Measurements from ENCODE around the gene NINJ1.

The NINJ1 gene

GRCh38 chr9:93134015-93134739 lies at the start of gene NINJ1:
Gene NINJ1 (minus strand): TSS chr9:93134251. CDS start chr9:93134217, 34 bp downstream.
- DNase-seq, result peak; percentile 71

GRCh38 chr9:93183131-93183662 lies 49.1 kb upstream of the NINJ1 start:
- no peak for DNase-seq

GRCh38 chr9:93182572-93182971 lies 48.5 kb upstream of the NINJ1 start:
- DNase-seq, result no peak

- no peak for DNase-seq
Measured at GRCh38 chr9:93181672-93182435, 47.8 kb upstream of the NINJ1 start.

- DNase-seq, result no peak
Measured at GRCh38 chr9:93180938-93181337, 46.9 kb upstream of the NINJ1 start.

- no peak for DNase-seq
Measured at GRCh38 chr9:93178851-93179786, 45.1 kb upstream of the NINJ1 start.

GRCh38 chr9:93177676-93178075 lies 43.6 kb upstream of the NINJ1 start:
- peak; percentile 13 for DNase-seq

- DNase-seq, result no peak
Measured at GRCh38 chr9:93174976-93175375, 40.9 kb upstream of the NINJ1 start.

- no peak for DNase-seq
Measured at GRCh38 chr9:93173365-93174051, 39.5 kb upstream of the NINJ1 start.

- no peak for DNase-seq
Measured at GRCh38 chr9:93172666-93173364, 38.8 kb upstream of the NINJ1 start.

- DNase-seq, result no peak
Measured at GRCh38 chr9:93171261-93171990, 37.4 kb upstream of the NINJ1 start.

GRCh38 chr9:93170571-93170970 lies 36.5 kb upstream of the NINJ1 start:
- no peak for DNase-seq

- DNase-seq, result no peak
Measured at GRCh38 chr9:93169444-93169843, 35.4 kb upstream of the NINJ1 start.

GRCh38 chr9:93168581-93168980 lies 34.5 kb upstream of the NINJ1 start:
- DNase-seq, result no peak

GRCh38 chr9:93167838-93168237 lies 33.8 kb upstream of the NINJ1 start:
- DNase-seq, result no peak

GRCh38 chr9:93167185-93167584 lies 33.1 kb upstream of the NINJ1 start:
- DNase-seq, result no peak

GRCh38 chr9:93166699-93167098 lies 32.6 kb upstream of the NINJ1 start:
- no peak for DNase-seq

- no peak for DNase-seq
Measured at GRCh38 chr9:93164085-93164484, 30.0 kb upstream of the NINJ1 start.

GRCh38 chr9:93161786-93162562 lies 27.9 kb upstream of the NINJ1 start:
- no peak for DNase-seq
